Stimulated activated naive CD4-positive, alpha-beta T cell (primary cell): Measurements from ENCODE around the gene GRIN2A.

ENCODE experiments used
- DNase-seq, 6 experiments: peaks; one replicate each; lab custom pipeline; 2025; lab: John Stamatoyannopoulos, UW

The GRIN2A gene

DNA sequence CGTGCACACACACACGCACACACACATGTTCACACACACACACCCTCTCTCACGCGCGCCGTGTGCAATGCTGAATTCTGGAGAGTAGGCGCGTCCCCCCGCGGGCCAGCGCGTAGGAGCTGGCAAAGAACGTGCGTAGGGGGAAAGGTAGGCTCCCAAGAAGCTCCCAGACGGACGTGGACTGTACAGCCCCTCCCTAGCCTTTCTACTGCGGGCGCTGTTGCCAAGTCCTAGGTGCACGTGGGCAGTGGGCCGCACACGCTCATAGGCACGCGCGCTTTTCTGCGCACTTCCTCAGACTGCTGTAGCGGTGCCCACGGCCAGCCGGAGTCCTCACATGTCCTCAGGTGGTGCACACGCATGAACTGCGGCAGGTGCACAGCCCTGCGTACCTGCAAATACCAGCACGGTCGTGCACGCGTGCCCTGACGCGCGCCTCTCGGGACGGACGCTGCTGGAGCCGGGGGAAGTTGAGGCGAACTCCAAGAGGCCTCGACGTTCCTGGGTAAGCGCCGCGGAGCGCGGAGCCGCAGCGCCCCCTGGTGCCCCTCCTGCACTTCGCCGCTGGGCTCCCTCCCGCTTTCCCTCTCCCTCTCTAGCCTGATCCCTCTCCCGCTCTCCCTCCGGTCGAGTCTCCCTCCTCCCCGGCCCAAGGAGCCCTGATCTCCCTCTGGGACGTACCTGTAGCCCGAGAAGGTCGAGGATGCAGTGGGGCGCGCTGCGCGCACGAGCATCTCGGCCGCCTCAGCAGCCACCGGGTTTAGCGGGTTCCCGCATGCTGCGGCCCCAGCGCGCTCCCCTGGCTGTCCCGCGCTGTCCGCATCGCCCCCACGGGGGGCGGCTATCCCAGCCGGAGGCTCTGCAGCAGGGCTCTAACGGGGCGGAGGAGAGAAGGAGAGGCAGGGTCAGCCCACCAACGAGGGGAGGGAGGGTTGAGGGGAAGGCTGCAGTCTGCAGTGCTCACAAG, 749 bp downstream of the GRIN2A start:
- DNase-seq = peak in 1 of 6 experiments; percentile 8

DNA sequence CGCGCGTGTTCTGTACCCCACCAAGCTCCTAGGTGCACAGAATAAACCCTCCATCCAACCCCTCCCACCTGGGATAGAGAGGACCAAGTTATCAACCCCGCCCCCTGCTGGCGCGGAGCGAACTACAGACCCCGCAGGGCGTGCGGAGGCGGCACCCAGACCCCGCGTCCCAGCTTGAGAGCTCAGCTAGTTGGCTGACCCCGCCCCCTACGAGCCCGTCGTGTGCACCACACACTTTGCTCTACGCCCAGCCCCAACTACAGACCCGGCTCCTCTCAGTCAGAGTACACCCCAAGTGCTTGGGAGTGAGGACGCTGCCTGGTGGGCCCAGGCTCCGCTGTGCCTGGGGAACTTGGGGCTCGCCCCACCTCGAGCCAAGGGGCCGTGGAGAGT, 1.5 kb downstream of the GRIN2A start:
- DNase-seq = no peak

DNA sequence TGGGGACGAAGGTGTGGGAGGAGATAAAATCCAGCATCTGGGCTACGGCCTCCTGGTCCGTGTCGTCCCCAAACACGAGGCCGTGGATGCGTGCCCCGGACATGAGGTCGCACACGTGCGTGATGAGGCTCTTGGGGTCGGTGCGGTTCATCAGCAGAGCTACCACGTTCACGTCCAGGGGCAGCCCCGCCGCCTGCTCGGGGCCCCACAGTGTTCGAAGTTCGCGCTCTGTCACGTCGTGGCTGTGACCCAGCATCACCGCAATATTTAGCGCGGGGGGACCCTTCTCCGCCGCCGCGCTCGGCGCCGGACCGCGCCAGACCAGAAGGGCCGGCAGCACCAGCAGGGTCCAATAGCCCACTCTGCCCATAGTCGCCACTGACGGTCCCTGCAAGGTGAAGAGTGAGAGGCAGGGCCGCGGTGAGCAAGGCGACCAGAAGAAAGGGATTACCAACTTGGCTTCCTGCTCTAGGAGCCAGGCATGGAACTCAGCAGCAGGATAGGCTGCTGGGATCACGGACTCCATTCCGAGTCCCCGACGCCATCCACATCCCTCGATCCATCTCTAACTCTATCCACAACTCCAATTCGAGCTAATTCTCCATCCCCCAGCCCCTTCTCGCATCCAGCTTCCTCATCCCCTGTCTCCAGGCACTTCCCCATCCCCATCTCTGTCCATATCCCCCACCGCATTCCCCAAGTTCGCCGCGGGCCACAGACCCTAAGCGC, 2.0 kb downstream of the GRIN2A start:
- DNase-seq = no peak

DNA sequence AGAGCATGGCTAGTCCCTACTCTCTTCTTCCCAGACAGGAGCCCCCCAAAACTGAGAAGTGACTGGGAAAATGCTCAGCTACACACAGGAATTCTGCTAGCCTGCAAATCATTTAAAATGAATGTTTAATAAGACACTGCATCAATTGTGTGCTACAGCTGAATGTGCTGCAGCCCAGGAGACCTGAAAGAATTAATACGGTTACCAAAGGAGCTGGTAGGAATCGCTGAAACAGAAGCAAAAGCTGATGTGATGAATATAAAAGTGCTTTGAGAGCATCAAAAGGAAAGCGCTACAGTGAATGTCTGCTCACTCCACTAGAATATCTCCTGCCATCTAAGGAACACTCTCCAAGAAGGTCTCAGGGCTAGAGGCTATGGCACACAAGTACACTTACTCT, 3.7 kb downstream of the GRIN2A start:
- no peak for DNase-seq

DNA sequence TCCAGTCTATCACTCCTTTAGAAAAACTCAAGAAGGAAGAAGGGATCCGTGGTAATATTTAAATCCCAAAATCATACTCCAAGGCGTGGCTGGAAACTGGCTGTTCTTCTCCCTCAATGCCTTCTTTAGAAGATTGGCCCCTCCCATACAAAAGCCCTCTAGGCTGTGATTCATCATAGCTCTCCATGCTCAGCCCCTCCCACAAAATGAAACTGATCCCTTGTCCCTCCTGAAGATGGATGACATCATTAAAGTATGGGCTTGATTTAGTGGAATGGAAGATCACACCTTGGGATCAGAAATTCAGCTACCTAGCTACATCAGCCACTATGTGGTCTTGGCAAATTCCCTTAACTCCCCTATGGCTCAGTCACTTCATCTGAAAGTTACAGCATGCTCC, 4.1 kb downstream of the GRIN2A start:
- no peak for DNase-seq

DNA sequence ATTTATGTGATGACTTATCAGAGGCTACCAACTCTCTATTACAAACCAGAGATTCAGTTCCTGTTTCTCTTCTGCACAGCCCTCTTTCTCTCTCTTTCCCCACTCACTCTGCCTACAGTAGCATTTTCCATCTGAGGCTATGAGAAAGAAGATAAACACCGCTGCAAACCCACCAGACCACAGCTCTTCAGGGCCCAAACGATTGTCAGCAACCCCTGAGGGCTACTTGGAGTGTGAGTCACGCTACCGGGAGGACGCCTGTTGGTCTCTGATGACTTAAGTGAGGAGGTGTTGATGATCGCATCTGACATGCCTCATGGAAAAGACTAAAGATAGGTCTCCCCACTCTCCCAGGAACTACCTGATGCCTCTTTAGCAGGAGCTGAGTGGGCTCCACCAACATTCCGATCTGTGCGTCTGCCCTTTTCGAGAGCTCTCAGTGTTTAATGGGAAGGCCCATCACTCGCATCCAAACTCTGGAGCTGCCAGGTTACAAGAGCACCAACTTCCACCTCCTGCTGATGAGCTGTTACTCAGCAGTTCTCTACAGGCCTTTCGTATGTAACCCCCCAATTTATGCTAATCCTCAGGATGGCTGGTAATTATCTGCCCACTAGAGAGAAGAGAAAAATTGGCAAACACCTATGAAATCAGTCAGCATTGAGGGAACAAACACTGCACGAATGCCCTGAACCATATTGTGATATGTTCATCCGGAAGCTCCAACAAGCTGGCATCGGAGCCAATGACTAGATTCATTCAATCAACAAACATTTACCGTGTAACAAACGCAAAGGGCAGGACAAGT, 9.2 kb downstream of the GRIN2A start:
- DNase-seq = no peak

DNA sequence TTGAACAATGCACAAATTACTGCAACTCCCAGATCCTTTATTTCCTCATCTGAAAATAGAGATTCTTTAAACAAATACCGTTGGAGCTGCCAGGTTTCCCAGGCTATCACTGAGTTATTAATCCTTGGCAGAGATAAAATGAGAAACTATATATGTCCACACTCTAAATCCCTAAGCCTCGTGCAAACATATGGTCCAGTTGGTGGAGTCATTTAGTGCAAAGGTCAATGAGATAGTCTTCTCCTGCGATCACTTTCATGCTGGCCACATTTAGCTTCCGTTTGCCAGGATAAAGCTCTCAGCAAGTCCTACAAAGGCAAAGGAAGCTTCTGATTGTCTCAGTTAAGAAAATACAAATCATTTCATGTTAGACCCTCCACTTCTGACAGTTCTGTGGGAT, 11.0 kb downstream of the GRIN2A start:
- no peak for DNase-seq

DNA sequence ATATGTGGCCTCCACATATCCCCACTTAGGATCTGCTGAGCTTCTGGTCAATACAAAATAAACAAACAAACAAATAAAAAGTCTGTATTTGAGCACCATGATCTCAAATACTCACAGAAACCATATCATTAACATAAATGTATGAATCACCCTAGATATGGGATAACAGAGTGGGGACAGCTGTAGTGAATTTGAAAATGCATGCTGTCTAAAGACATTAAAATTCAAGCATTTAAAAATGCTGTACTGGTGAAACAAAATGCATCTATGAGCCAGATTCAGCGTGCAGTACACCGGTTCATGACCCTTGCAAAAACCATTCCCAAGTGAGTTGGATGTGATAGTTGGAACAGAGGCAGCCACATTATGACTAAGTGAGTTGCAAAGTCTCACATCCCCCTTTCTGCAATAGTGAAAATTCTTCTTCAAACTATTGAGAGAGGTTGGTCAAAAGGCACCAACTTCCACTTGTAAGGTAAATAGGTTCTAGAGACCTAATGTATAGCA, 12.3 kb downstream of the GRIN2A start:
- no peak for DNase-seq

DNA sequence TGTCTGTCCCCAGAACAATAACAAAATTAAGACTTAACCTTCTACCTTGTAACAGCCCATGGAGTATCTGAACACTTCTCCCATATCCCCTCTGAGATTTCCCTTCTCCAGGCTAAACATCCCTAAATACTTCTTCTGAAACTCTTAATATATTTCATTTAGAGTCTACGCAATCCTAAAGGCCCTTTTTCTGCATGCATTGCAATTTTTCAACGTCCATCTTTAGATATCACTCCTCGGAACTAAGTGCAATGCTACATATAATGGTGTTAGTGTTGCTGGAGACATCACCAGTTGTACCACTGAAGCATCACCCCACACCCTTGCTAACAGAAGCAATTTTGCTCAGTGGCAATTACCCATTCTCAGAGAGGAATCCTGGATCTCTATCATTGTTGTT, 13.2 kb downstream of the GRIN2A start:
- no peak for DNase-seq

DNA sequence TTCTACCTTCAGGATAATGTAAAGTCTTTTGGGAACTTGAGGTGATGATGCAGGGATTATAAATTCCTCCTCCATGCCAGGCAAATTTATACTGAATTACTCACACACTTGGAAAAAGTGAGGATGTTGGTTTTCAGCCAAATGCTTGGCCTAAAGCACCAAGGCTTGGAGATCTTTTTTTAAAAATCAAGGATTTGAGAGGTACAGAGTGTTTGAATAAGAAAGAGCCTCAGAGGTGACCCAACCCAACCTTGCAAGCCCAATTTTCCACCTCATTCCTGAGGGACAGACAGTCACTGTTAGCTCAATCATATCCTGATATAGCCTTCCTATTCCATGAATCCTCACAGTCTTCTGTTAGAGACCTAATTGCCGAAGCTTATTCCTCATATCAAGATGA, 14.0 kb downstream of the GRIN2A start:
- DNase-seq = no peak

DNA sequence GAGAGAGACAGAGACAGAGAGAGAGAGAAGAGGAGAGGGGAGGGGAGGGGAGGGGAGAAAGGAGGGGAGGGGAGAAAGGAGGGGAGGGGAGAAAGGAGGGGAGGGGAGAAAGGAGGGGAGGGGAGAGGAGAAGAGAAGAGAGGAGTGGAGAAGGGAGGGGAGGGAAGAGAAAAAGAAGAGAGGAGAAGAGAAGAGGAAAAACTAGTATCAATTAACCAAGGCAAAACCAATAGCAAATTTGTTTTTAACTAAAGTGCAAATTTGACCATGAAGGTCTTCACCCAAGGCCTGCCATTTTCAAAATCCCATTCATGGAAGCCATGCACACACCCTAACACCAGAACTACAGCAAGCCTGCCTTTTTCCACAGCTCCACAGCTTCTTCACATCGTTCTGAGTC, 16.6 kb downstream of the GRIN2A start:
- DNase-seq = no peak

DNA sequence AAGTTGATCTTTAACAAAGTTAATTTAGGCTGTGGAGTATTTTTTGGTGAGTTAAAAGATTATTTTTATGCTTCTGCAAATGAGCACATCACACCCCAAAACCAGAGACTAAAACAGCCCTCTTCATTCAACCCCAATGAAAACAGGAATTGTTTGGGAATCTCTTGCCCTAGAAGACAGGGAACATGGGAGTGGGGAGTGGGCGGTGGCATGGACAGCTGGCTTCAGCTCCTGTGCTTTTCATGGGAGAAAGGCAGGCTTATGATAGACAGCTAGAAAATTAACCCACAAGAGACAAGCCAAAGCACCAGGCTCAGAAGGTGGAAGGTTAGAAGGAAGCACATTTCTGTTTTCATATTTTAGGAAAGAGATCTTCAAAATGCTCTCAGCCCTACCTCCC, 19.2 kb downstream of the GRIN2A start:
- no peak for DNase-seq

DNA sequence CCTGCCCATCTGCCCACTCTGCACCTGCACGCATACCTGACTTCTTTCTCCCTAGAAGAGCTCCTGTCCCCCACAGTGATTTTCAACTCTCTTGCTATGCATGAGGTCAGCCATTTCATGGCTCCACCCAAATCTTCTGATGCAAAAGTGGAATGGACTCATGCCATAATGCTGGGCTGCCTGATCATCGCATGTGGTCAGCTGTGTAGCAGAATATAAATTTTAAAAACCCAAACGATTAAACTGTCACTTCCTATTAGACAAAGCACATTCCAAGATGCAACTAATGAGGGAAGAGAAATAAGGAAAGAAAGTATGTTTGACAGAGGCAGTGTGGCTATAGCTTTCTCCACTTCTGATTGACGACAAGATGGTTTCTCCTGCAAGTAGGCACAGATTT, 26.1 kb downstream of the GRIN2A start:
- no peak for DNase-seq

DNA sequence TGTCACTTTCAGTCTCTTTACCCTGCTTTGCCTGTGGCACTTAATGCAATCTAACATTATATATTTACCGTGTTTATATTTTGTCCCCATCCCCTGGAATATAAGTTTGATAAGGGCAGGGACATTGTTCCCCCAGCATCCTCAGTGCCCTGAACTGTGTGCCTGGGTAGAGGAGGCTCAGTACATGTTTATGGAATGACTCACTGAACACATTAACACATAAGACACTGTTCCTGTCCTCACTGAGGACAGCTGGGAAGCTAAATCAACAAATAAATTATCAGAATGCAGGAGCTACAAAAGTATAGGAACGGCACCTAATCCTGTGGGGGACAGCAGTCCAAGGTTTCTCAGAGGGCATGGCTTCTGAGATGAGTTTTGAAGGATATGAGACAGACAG, 27.8 kb downstream of the GRIN2A start:
- no peak for DNase-seq

DNA sequence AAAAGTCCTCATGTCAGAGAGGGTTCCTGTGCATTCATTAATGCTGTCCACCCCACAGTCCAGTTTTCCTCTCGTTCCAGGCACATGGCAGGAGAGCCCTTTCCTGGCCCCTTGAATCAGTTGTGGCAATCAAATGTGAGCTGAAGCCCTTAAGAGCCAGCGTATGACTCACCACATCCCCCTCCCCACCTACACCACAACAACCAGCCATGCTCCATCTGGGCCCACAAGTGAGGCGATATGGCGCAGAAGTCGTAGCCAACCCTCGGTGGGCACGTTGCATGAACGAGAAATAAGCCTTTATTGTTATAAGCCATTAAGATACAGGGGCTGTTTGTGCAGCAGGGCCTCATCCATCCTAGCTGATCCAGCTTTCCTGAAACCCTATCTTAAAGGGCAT, 28.2 kb downstream of the GRIN2A start:
- DNase-seq = no peak

DNA sequence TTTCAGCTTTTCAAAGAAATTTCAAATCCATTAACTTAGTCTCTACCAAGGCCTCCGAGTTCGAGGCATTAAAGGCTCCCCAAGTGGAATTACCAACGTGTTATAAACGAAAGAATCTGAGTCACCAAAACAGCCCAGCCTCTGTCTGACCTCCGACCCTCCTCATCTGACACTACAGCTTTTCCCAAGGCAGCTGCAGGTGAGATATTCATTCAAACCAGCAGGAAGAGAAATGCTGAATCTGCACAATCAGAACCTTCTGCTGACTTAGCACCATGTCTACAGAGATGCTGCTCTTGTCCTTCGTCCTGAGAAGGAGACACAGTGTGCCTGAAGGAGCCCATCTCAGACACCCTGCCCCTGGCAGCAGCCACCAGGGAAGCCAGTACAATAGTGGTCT, 30.5 kb downstream of the GRIN2A start:
- DNase-seq = no peak

DNA sequence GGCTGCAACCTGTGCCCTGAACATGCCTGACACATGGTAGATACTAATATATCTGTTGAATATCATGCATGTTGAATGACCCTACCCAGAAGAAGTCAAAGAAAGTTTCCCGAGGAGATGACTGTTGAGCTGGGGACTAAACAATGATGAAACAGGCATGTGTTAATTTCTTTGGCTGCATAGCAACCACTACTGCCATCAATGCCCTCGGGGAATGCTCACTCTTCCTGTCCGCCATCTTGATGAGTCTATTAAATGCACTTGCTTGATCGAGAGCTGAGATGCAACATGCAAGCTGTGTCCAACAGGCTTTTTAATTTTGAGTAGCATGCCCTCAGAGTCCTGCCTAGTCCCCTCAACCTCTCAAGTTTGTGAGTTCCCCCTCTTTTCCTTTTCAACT, 31.3 kb downstream of the GRIN2A start:
- no peak for DNase-seq

DNA sequence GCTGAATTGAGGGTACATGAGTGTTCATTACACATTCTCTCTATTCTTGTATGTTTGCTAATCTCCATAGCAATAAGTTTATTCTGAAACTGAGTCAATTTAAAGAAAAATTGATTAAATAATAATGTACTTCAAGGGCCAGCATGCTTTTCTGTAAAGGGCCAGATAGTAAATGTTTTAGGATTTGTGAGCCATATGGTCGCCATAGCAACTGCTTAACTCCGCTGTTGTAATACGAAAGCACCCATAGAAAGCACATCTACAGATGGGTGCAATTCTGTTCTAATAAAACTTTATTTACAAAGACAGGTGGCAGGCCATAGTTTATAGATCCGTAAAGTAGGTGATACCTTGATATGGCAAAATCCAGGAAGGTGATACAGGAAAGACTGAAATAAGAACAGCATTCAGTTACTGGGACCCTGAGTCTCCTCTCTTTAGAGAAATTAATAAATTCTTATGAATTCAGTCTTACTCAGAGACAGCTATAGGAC, 36.6 kb downstream of the GRIN2A start:
- no peak for DNase-seq

DNA sequence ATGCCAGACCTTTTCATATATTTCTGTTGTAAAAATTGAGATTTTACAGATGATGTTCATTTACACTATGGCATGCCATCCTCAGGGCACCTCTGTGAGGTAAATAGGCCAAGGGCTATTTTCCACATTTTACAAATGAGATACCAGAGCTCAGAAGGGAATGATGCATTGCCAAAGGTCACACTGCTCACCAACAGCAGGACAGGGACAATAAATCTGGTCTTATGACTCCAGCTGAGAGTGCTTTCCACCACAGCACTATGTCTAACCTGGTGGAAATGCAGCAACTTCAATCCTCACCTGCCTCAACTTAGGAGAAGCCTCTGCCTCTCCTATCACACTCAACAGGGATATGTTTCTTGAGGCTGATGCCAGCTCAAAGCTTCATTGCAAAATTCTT, 40.6 kb downstream of the GRIN2A start:
- DNase-seq = no peak

DNA sequence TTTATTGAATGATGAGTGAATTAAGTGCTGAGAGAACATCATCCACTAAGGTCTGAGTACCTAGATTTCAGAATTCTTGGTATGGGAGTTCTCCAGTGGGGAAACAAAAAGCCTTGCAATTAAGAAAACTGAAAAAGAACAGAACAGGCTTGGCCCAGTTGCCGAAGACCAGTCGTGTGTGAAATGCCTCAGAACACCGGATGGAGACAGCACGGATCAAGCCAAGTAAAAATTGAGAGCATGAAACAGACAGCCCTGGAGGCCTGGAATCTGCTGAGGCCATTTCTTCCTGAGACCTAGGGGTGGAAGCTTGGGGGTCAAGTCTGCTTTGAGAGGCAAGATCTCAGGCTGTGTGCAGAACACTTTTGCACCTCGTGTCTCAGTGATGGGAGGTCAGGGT, 43.3 kb downstream of the GRIN2A start:
- no peak for DNase-seq

DNA sequence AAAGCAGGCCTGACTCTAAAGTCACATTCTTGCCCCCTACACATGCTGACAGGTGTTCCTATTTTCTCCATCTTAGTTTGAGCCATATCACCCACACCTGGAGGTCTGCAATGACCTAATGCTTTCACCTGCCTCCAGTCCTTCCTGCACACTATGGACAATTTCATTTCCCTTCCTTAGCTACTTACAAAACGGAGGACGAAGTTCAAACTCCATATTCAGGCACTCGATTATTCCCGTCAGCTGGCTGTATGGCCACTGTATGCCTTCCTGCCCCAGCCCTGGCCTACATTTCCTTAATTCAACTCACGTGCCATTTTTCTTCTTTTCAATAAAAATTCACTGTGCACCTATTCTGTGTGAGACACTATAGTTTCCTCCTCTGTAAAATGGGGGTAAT, 44.9 kb downstream of the GRIN2A start:
- no peak for DNase-seq

DNA sequence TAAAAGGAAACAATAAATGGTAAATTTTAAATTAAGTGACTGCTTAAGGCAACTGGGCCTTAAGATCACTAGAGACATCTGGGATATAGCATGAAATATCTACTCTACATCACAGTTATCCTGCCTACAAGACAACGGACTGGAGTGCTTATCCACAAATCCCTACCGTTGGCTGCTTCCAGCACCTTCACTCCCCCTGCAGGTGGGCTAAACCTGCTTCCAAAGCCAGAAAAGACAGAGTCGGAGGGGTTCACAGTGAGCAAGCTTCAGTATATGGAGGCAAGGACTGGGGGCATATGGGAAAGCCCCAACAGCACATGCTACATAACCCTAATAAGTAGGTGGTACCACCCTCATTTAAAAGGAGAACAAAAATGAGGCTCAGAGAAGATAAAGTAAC, 45.3 kb downstream of the GRIN2A start:
- no peak for DNase-seq
